NCI-H345 (cell line): ENCODE data around the gene ZNF628.

ENCODE experiments used
- DNase-seq: peaks from one replicate; lab custom pipeline; 2025; lab: John Stamatoyannopoulos, UW

The ZNF628 gene

GRCh38 chr19:55497763-55498162 lies 21.3 kb downstream of the ZNF628 start:
- DNase-seq, result no peak

DNA sequence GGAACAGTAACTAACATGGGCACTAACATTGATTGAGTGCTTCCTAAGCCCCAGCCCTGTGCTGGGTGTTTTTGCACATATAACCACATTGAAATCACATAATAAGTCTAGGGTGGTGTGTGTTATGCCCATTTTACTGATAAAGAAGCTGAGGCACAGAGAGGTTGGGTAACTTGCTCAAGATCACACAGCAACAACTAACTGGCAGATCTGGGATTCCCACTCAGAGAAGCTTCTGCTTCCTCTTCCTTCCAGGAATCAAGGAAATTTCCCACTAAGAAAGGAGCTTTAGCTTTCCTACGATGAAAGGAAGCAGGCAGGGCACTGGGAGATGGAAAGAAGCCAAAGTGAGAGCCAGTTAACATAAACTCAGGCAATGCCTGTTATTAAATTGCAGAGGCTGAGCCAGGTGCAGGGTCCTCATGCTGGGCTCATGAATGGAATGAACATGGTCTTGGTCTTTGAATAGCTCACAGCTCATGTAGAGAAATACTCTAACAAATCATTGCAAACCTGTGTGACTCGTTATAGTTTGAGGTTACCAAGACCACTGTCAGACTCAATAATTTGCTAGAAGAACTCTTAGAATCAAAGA lies 21.9 kb downstream of the ZNF628 start:
- DNase-seq, result peak; percentile 8

GRCh38 chr19:55500368-55500952 lies 24.0 kb downstream of the ZNF628 start:
- DNase-seq, result no peak

DNA sequence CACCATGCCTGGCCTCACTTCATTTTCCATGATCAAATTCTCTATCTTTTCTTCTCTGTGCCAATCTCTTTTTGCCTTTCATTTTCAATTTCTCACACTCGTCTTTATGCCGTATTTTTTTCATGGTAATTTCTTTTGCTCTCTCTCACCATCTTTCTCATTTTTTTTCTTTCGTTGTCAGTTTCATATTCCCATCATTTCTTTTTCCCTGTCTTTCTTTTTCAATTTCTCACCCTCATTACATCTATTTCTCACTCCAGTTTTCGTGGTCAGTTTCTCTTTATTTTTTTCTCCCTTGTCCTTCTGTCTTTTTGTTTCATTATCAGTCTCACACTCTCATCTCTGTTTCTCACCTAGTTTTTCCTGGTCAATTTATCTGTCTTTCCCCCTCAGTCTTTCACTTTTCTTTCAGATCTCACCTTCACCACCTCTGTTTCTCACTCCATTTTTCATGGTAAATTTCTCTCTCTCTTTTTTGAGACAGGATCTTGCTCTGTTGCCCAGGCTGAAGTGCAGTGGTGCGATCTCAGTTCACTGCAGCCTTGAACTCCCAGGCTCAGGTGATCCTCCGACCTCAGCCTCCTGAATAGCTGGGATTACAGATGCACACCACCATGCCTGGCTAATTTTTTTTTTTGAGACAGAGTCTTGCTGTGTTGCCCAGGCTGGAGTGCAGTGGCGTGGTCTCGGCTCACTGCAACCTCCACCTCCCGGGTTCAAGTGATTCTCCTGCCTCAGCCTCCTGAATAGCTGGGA lies 26.0 kb downstream of the ZNF628 start:
- DNase-seq, result no peak

DNA sequence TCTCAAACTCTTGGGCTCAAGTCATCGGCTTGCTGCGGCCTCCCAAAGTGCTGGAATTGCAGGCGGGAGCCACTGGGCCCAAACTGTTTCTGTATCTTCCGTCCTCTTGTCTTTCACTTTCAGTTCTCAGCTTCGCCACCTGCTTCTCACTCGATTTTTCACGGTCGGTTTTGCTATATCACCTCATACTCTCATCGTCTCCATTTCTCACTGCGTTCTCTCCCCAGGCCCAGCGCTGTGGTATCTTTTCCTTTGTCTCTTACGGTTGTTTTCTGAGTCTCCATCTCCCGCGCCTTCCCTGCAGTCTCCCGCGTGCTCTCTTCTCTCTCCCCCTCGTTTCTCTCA lies 26.7 kb downstream of the ZNF628 start:
- no peak for DNase-seq

DNA sequence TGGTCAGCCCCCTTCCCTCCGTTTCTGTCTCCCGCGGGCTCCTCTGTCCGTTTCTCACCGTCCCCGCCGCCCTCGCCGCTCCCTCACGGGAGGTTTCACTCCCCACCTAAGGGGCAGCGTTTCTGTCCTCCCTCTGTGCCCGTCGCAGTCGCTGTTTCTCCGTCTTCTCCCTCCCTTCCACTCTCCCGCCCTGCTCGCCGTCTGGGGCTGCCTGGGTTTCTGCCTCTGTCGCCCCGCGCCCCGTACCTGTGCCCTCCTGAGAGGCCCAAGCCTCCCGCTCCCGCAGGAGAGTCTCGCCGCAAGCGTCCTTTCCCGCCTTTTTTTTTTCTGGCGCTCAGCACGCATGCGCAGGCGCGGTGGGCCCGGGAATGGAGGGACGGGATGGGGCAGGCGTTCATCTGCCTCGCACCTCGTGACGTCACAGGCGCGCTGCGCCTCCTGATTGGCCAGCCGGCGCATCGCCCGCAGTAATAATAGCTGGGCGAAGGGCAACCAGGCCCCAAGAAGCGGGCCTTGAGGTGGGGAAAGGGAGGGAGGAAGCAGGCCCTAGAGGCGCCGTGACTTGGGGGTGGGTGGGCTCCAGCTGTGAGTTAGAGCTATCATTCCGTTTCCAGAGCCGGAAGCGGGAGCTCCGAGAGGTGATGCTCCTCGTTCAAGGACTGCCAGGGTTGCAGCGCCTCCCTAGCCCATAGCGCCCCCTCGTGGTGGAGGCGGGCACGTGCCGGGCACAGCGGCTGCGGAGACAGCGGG lies 27.3 kb downstream of the ZNF628 start:
- peak; percentile 82 for DNase-seq

- no peak for DNase-seq
Measured at GRCh38 chr19:55504252-55504603, 27.8 kb downstream of the ZNF628 start.

DNA sequence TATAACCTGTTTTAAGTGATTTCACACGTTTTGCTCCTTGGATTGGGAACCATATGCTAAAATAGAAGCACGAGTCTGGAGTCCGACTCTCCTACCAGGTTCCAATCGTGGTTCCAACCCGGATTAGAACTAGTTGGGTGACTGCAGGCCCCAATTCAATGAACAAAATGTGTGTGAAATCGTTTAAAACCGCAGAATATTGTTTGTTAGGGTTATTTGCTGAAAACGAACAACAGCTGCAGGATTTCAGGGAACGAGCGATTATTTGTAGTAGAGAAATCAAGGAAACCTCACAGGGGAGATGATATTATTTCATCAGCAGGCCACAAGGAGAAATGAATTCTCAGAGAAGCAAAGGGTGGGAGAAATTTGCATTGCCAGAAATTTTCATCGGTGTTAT lies 28.6 kb downstream of the ZNF628 start:
- no peak for DNase-seq

GRCh38 chr19:55508120-55508519 lies 31.7 kb downstream of the ZNF628 start:
- DNase-seq, result no peak

GRCh38 chr19:55516878-55517620 lies 40.6 kb downstream of the ZNF628 start:
- peak; percentile 89 for DNase-seq

GRCh38 chr19:55519451-55520311 lies 43.3 kb downstream of the ZNF628 start:
- DNase-seq, result no peak

GRCh38 chr19:55520691-55521292 lies 44.4 kb downstream of the ZNF628 start:
- DNase-seq, result no peak

DNA sequence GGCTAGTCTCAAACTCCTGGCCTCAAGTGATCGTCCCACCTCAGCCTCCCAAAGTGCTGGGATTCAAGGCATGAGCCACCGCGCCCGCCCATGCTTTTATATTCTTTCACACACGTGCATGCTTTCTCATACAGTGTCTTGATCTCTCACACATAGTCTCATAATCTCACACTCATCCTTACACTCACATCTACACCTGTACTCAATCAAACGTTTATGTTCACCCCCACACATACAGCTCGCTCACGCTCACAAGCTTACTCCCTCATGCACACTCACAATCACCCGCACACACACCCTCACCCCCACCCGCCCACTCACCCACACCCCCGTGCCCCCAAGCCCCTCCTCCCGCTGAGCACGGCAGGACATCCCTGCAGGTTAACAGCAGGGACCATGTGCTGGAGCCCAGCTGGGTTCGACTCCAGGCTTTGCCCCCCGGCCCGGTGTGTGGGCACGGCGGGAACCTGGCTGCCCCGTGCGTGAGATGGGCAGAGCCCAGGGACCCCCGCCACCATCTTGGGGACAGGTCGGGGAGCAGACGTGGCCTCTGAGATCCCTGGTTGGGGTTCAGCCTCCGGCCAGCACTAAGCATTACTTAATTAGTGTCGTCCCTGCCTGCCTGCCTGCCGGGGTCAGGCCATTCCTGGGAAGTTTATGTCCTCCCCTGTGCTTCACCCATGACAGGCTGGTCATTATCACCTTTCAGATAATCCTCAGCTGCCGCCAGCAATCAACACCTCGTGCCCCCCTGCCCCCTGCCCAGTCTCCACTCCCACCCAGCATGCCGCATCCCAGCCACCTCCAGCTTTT lies 49.1 kb downstream of the ZNF628 start:
- no peak for DNase-seq

GRCh38 chr19:55526216-55527196 lies 50.1 kb downstream of the ZNF628 start:
- peak; percentile 40 for DNase-seq

DNA sequence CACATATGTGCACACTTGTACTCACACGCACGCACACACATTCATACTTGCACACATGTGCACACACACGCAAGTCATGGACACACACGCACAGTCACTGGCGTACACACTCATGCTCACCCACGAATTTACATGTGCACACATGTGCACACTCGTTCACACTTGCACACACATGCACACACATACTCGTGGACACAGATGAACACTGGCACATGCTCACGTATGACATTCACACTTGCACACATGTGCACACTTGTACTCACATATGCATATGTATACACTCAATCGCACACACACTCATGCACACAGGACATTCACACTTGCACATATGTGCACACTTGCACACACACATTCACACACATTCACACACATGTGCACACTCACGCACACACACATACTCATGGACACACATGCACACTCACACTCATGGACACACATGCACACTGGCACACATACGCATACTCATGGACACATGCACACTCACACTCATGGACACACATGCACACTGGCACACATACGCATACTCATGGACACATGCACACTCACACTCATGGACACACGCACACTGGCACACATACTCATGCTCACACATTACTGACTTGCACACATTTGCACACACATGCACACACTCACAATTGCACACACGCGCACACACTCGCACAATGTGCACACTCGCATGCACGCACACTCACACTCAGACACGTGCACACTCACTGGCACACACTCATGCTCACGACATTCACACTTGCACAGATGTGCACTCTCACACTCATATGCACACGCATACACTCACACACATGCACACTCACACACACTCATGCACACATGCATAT lies 51.0 kb downstream of the ZNF628 start:
- no peak for DNase-seq

- DNase-seq, result peak; percentile 30
Measured at GRCh38 chr19:55528030-55528803, 51.8 kb downstream of the ZNF628 start.

- no peak for DNase-seq
Measured at GRCh38 chr19:55529636-55530234, 53.3 kb downstream of the ZNF628 start.
